Colonic mucosa (tissue), 4 donors: Measurements from ENCODE around the gene TPRX2. TPM values are rescaled to one million over a fixed set of nuclear protein-coding genes. Genes with fewer than 3 reads are reported as not detected.
A peak's percentile ranks its signal among the peaks of the same experiment; 100 is the strongest.
"Not testable (repeated sequence)": the region's sequence is repeated elsewhere in the genome, so short reads cannot be mapped to it uniquely, and the experiment has no call there.

ENCODE experiments used
- DNase-seq: peaks from one replicate; pipeline ENCODE4 v3.0.0-alpha.2; 2020
- H3K27ac ChIP-seq: fragments of 200-600 bp; one replicate; pipeline ENCODE4 v1.8.0; 2021
- H3K27me3 ChIP-seq: fragments of 200-600 bp; one replicate; pipeline ENCODE4 v1.8.0; 2021
- H3K36me3 ChIP-seq: fragments of 200-600 bp; one replicate; pipeline ENCODE4 v1.8.0; 2021
- H3K4me1 ChIP-seq: fragments of 200-600 bp; one replicate; pipeline ENCODE4 v1.8.0; 2021; ENCODE audit warnings: mild to moderate bottlenecking
- H3K4me3 ChIP-seq: fragments of 200-600 bp; one replicate; pipeline ENCODE4 v1.8.0; 2021
- H3K9ac ChIP-seq, 2 donors: one replicate each; pipeline ENCODE4 v1.7.0; 2013; ENCODE audit warnings: control low read depth in 2 of 2, low read depth in 2 of 2, low read length in 2 of 2
- H3K9me3 ChIP-seq: fragments of 200-600 bp; one replicate; pipeline ENCODE4 v1.8.0; 2021
- CTCF ChIP-seq: fragments of 200-600 bp; IDR thresholded peaks from one replicate; pipeline ENCODE4 v1.8.0; 2022; ENCODE audit warnings: antibody characterized with exemption, mild to moderate bottlenecking
- intact Hi-C: fragments of 100-400 bp; cut with DNase I; formaldehyde crosslinking; loops from one replicate; pipeline ENCODE4 v1.14.1; 2022
- total RNA-seq, 2 donors: library from RNA; stranded (reverse); fragmentation: NEBNext Ultra II Directional in 1 of 2; extraction: Animal tissue kit (Norgen Biotek cat#: 25700) in 1 of 2; gene quantifications; one replicate each; pipeline ENCODE4 v1.2.1, GENCODE V29; 2021
- donor health status: healthy.
- donor health status: DM: no; HTN: no; CAD: no.
- donor health status: DM: no; HTN: no; CAD: no.

Gene TPRX2
- total RNA-seq, 2 donors from 2014 or later, result not detected

GRCh38 chr19:47863514-47863936, 4.5 kb downstream of the TPRX2 start:
- Histone ChIP-seq H3K36me3 (no peaks in the 10 kb centered on the region), H3K4me1 (no peaks in the 10 kb centered on the region), H3K27ac (no peak overlapping the region), H3K9me3 (no peaks in the 10 kb centered on the region), H3K9ac (no peak overlapping the region), H3K4me3 (no peak overlapping the region), H3K27me3 (no peaks in the 10 kb centered on the region)
- peak; percentile 91 for DNase-seq
- intact Hi-C loops, result loop anchor here (5.0 kb wide), 1 partner anchor 51 kb away; no protein-coding TSS in a partner anchor
- peak; percentile 94 for TF ChIP-seq CTCF

GRCh38 chr19:47865166-47865565, 6.1 kb downstream of the TPRX2 start:
- intact Hi-C loops, result no loop called here
- no peak overlapping the region for H3K27ac ChIP-seq
- no peak overlapping the region for H3K4me3 ChIP-seq
- H3K9ac ChIP-seq, result no peak overlapping the region
- no peaks in the 10 kb centered on the region for H3K36me3 ChIP-seq
- TF ChIP-seq CTCF, result no peak
- H3K9me3 ChIP-seq, result no peaks in the 10 kb centered on the region
- no peaks in the 10 kb centered on the region for H3K27me3 ChIP-seq
- H3K4me1 ChIP-seq, result no peaks in the 10 kb centered on the region
- no peak for DNase-seq

DNA sequence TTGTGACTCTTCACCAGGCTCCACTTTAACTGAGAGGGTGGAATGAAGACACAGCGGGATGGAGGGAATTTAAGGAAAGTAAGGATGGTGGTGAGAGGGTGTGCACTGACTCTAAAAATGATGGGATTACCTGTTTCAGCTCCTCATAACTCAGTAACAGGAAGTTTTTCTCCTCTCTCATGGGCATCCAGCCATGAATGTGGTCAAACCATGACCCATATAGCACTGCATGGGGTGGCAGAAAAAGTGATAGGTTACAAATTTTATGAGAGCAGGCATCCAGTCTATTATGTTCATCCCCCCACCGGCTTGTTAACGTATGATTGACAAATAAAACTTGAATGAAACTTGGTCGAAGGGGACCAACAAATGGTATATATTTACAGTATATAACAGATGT, 19.9 kb downstream of the TPRX2 start:
- Histone ChIP-seq H3K27ac (no peak overlapping the region), H3K9ac (no peak overlapping the region), H3K27me3 (no peaks in the 10 kb centered on the region), H3K4me1 (no peaks in the 10 kb centered on the region), H3K36me3 (no peaks in the 10 kb centered on the region), H3K4me3 (no peak overlapping the region), H3K9me3 (no peaks in the 10 kb centered on the region)
- intact Hi-C loops, result no loop called here
- no peak for DNase-seq
- TF ChIP-seq CTCF, result no peak

- H3K27me3 ChIP-seq, H3K9me3 ChIP-seq, H3K36me3 ChIP-seq, H3K9ac ChIP-seq, H3K27ac ChIP-seq, DNase-seq, intact Hi-C loops, H3K4me1 ChIP-seq, H3K4me3 ChIP-seq: not testable (repeated sequence)
Measured at GRCh38 chr19:47879385-47879784, 20.4 kb downstream of the TPRX2 start.

- H3K4me1 ChIP-seq, result no peaks in the 10 kb centered on the region
- intact Hi-C loops, result no loop called here
- no peak overlapping the region for H3K9ac ChIP-seq
- H3K27me3 ChIP-seq, result no peaks in the 10 kb centered on the region
- DNase-seq, result no peak
- no peak for TF ChIP-seq CTCF
- no peak overlapping the region for H3K27ac ChIP-seq
- H3K9me3 ChIP-seq, result no peaks in the 10 kb centered on the region
- H3K4me3 ChIP-seq, result no peak overlapping the region
- H3K36me3 ChIP-seq, result no peaks in the 10 kb centered on the region
Measured at GRCh38 chr19:47881757-47882156, 22.7 kb downstream of the TPRX2 start.

- Histone ChIP-seq H3K4me3 (no peak overlapping the region), H3K9ac (no peak overlapping the region), H3K9me3 (no peaks in the 10 kb centered on the region), H3K27ac (no peak overlapping the region), H3K36me3 (no peaks in the 10 kb centered on the region), H3K4me1 (no peaks in the 10 kb centered on the region), H3K27me3 (no peaks in the 10 kb centered on the region)
- intact Hi-C loops, result no loop called here
- TF ChIP-seq CTCF, result no peak
- no peak for DNase-seq
Measured at GRCh38 chr19:47882890-47883289, 23.9 kb downstream of the TPRX2 start.
